Activated CD4-positive, alpha-beta T cell treated with anti-CD3 and anti-CD28 coated beads for 1 hour (primary cell): ENCODE measurements around the gene SAMD4A.

Source experiments
- DNase-seq: peaks from one replicate; pipeline ENCODE4 v3.0.0-alpha.2; 2020

SAMD4A gene

DNA sequence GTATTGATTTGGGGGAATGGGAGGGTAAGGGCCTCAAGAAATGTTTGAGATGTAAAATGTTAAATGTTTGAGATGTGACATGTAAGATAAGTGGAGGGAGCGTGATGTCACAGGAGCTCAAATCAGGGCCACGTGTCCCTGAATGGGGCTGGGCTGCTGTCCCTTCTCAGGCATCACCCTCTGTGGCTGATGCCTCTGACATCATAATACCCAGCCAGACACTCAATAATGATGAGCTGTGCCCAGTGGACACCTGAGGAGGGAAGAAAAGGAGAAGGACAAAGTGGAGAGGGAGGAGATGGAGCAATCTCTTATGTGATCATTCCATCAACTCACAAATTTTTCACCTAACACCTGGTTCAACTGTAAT, 120.8 kb downstream of the SAMD4A start:
- DNase-seq, result no peak

GRCh38 chr14:54688229-54688628, 121.3 kb downstream of the SAMD4A start:
- no peak for DNase-seq

DNA sequence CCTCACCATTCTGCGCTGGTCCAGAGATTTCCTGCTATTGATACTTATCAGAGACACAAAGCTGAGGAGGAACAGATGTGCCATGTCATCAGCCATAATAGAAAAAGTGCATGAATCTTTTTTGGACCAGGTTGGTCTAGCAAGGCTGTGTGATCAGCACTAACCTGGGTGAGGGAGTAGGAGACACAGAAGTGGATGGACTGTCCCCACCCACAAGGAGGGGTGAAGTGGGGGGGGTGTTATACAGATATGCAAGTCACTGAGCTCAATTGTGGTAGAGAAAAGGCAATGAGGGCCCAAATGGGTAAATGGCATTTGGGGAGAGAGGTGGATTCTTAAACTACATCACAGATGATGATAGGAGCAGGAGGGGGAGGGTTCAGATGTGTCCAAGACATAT, 123.0 kb downstream of the SAMD4A start:
- no peak for DNase-seq

DNA sequence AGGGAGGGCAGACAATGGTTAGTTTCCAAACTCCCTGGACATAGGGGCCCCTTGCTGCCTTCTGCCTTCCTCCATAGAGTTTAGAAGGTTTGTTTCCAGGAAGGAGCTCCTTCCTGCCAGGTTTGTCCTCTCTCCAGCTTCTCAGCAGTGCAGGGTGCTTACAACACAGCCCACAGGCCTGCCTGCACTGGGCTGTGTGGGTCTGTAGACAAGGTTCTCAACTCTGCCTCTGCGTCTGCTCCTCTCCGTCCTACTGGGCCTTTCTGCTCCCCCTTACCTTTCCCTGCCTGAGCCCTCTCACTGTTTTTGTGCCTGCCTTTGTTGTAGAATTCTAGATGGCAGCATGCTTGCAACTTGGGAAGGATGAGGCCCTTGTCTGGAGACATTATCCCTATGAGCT, 124.0 kb downstream of the SAMD4A start:
- no peak for DNase-seq

DNA sequence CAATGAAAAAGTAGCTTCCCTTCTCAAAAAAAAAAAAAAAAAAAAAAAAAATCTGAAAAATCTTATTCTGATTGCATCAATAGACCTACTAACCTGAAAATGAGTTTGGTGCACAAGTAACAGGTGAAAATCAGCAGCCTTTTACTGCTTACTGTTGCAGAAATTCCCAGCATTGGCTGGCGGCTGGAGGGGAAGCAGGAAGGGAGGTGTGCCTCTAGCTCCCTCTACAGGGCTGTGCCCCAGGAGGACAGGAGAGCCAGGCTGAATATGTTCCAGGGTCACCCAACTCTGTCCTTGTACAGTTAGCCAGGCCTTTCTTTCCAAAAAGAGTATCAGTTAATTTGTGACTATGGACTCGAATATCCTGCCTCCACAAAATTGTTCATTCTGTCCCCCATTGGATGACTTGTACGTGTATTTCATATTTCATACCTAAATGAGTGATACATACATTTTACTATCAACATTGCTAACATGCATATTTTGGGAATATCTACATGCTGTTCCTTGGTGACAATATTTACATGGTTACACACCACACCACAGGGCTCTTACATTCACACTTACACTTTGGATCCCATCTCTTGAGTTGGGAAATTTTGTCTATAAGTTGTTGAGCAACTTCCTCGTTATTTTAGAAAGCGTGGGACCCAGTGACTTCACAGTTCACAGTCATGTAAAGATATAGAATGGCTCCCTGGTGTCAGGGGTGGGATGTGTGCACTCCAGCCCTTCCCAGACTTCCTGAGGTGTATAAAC, 124.8 kb downstream of the SAMD4A start:
- peak; percentile 23 for DNase-seq

DNA sequence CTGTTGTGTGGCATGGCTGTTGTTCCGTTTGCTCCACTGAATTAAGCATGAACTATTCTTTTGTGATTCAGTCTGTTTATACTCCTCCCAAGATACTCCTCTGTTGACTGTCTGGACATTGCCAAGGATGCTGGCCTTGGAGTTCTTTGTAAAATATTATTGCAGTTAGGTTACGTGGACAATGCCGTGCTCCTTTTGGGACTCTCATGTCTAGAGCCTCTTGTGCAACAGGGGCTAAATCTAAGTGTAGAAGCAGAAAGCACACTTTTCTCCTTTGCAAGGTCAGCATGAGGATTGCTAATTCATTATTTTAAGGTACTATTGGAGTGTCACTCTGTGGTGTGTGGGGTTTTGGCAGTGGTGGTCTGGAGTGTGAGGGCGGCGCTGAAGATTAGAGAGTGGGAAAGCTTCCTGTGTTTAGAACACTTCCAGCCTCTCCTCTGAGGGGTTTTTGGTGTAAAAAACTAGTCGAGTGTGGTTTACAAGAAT, 125.4 kb downstream of the SAMD4A start:
- no peak for DNase-seq

- no peak for DNase-seq
Observed at GRCh38 chr14:54693761-54694160, 126.8 kb downstream of the SAMD4A start.

DNA sequence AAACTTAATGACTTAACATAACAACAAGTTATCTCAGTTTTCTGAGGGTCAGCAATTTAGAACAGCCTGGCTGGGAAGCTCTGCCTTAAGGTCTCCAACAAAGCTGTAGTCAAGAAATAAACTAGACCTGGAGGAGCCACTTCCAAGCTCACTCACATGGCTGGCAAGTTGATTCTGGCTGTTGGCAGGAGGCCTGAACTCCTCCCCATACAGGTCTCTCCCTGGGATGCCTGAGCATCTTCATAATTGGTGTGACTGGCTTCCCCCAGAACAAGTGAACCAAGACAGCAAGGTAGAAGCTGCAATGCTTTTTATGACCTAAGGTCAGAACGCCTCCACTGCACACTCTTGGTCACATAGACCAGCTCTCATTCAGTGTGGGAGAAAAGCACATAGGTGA, 128.3 kb downstream of the SAMD4A start:
- no peak for DNase-seq

- DNase-seq, result no peak
Observed at GRCh38 chr14:54697001-54697400, 130.1 kb downstream of the SAMD4A start.

DNA sequence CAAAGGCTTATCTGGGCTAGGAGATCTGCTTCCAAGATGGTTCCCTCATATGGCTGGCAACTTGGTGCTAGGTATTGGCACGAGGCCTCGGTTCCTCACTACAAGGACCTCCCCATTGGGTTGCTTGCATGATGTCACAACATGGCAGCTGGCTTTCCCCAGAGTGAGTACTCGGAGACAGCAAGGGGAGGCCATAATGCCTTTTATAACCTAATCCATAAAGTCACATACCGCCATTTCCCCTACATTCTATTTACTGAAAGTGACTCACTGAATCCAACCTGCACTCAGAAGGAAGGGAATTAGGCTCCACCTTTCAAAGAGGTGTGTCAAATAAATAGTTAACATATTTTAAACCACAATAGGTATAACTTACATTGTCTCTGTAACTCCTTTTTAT, 130.9 kb downstream of the SAMD4A start:
- DNase-seq, result no peak

GRCh38 chr14:54698501-54698900, 131.6 kb downstream of the SAMD4A start:
- no peak for DNase-seq

DNA sequence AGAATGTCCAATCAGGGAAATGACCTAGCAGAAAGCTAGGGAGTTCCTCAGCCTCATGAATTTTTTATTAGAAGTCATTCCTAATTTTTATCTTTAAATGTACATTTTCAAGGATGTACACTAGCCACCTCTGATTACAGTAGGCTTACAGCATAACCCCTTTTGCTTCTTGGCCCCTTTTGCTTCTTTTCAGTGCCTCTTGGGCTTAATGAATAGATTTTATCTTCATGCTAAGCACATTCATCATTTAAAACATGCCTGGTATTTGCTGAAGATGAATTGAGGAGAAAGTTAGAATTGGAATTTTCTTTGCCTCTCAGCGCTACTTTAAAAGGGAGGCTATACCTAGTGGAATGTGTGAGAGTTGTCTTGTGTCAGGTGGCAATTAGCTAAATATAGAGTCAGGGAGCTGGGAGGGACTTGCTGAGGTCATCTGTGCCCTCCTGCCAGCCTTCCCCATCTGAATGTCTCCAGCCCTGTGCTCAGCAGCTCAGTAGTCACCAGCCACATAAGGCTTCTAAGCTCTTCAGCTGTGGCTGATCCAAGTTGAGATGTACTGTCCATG, 132.1 kb downstream of the SAMD4A start:
- DNase-seq, result no peak

GRCh38 chr14:54699735-54700134, 132.8 kb downstream of the SAMD4A start:
- DNase-seq, result no peak

GRCh38 chr14:54700717-54701116, 133.8 kb downstream of the SAMD4A start:
- no peak for DNase-seq

GRCh38 chr14:54702014-54702491, 135.1 kb downstream of the SAMD4A start:
- DNase-seq, result no peak

DNA sequence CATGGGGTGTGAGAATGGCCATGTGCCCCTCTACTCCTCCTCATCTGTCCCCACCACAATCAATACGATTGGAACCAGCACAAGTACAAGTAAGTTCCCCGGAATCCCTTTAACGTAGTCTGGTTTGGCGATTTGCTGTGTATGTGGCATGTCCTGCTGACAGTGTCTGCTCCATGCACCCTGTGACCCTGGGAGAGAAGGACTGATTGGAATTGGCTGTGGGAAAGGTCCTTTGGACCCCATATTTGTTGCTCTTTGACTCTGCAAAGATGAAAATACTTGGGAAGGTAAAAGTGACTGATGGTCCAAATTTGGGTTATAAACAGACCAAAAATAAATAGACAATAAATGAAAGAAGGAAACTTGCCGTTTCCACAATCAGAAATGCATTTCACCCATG, 135.6 kb downstream of the SAMD4A start:
- no peak for DNase-seq

- no peak for DNase-seq
Observed at GRCh38 chr14:54703082-54703481, 136.2 kb downstream of the SAMD4A start.

DNA sequence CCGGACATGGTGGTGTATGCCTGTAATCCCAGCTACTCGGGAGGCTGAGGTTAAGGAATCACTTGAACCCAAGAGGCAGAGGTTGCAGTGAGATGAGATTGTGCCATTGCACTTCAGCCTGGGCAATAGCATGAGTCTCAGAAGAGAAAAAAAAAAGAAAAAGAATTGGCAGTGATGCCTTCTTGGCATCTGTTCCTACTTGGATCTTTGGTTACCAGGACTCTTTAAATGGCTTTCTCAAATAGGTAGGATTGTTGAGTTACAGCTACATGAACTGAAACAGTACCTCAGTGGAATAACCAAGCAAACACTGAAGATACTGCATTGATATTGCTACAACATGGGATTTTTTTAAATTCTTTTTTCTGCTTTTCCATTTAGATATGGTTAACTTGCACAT, 136.8 kb downstream of the SAMD4A start:
- DNase-seq, result no peak

DNA sequence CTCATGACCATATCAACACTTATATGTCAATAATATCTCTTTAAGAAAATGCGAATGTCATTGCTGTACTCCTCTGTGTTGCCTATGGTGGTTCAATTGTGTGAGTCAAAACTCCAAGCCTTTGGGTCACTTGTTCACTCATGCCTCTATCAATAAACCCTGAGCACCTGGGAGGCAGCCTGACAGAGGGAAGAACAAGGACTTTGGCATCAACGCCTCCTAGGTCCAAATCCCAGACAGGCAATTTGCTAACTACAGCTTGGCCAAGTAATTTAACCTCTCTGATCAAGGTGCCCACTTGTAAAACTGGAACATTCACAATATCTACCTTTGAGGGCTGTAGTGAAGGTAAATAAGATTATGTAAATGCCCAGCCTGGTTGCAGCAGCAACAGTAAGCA, 137.8 kb downstream of the SAMD4A start:
- DNase-seq, result no peak

GRCh38 chr14:54706769-54707168, 139.8 kb downstream of the SAMD4A start:
- no peak for DNase-seq

DNA sequence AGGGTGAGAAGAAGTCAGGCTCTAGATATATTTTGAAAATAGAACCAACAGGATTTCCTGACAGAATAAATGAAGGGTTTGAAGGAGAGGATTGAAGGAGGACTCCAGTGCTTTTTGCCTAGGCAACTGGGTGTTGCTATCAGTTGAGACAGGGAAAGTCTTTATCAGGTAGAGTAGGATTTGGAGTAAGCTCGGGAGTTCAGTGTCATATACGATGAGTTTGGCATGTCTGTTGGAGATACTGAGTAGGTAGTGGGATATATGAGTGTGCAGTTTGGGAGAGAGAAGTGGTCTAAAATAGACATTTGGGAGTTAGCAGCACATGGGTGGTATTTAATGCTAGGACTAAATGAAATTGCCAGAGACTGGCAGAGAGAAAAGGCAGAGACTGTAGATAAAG, 141.2 kb downstream of the SAMD4A start:
- no peak for DNase-seq

GRCh38 chr14:54708982-54709381, 142.1 kb downstream of the SAMD4A start:
- no peak for DNase-seq

DNA sequence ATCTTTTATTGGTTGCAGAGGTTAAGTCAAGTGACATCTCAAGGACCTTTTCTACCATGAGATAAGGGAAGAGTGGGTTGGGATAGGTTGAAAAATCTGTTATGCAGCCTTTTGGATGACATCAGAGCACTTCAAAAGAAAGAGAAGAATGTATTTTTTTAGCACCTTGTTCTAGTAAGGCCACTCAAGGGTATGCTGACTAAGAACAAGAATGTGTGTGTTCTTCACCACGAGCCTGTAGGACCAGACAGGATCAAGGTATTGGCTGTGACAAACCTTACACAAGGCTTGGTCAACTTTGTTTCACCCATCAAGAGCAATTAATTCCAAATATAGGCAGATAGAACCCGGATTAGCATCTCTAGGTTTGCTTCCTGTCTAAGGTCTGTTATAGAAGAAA, 142.5 kb downstream of the SAMD4A start:
- DNase-seq, result no peak

GRCh38 chr14:54709867-54710266, 142.9 kb downstream of the SAMD4A start:
- no peak for DNase-seq

DNA sequence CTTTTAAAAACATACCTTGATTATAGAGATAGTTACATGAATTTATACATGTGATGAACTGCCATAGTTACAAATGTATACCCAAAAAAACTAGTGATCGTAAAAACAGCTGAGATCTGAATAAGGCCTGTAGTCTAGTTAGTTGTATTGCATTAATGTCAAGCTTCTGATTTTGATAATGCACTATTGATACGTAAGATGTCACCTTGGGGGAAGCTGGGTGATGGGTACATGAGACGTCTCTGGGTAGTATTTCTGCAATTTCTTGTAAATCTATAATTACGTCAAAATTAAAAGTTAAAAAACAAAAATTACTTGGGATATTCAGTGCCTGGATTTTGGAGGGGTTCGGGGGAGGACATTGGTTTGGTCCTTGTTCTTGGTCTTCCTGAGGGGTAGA, 144.4 kb downstream of the SAMD4A start:
- no peak for DNase-seq
